GM23338 (cell line): ENCODE measurements around the gene L3MBTL1.

Source experiments
- CREB1 ChIP-seq: fragments of 250-450 bp; sonication (Bioruptor Pico); IDR thresholded peaks from 2 replicates; pipeline ENCODE4 v1.5.0; 2020; ENCODE audit warnings: low read depth, mild to moderate bottlenecking, moderate library complexity
- EZH2 ChIP-seq: fragments of 200-600 bp; sonication (generic); IDR thresholded peaks from one replicate; pipeline ENCODE4 v1.8.0; 2017; ENCODE audit warnings: antibody characterized with exemption, mild to moderate bottlenecking, low read depth; ENCODE audit not compliant: unreplicated experiment
- EZH2phosphoT487 ChIP-seq: fragments of 200-600 bp; sonication (generic); IDR thresholded peaks from one replicate; pipeline ENCODE4 v1.8.1; 2018; ENCODE audit warnings: antibody characterized with exemption; ENCODE audit not compliant: unreplicated experiment
- POLR2AphosphoS5 ChIP-seq: IDR thresholded peaks from 2 replicates; pipeline ENCODE4 v1.6.1; 2016; ENCODE audit warnings: antibody characterized with exemption, low read depth
- TF ChIP-seq, protein P1 (sequence below), 2 experiments: fragments of 200-600 bp in 1 of 2; sonication (generic) in 1 of 2; conservative IDR thresholded peaks; 2 replicates each; pipeline versions ENCODE4 v1.5.1 to v1.6.1; 2016 to 2017; ENCODE audit warnings: antibody characterized with exemption in 2 of 2, low read depth in 2 of 2, mild to moderate bottlenecking in 2 of 2, moderate library complexity in 1 of 2
- TF ChIP-seq, protein P2 (sequence below): IDR thresholded peaks from 2 replicates; pipeline ENCODE4 v1.6.1; 2016; ENCODE audit warnings: antibody characterized with exemption
- TF ChIP-seq, protein P3 (sequence below): IDR thresholded peaks from one replicate; pipeline ENCODE4 v1.6.1; 2018; ENCODE audit warnings: antibody characterized with exemption; ENCODE audit not compliant: unreplicated experiment
- TF ChIP-seq, protein P4 (sequence below): fragments of 250-450 bp; sonication (Bioruptor Pico); IDR thresholded peaks from 2 replicates; pipeline ENCODE4 v1.5.0; 2020; ENCODE audit warnings: mild to moderate bottlenecking, moderate library complexity

DNA sequence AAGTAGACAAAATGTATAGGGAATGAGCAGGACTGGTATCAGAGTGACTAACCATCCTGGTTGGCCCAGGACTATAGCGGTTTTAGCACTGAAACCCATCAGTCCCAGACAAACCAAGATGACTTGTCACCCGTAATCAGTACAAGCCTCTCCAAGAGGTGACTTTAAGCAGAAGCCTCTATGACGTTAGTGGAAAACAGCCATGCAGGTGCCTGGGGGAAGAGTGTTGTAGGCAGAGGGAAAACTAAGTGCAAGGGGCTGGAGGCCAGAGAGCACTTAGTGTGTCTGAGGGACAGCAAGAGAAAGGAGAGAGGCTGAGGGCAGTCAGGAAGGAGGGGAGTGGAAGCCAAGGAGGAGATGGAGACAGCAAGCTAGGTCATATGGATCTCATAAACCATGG is 53.5 kb downstream of the L3MBTL1 start:
- TF ChIP-seq, protein P1, sequence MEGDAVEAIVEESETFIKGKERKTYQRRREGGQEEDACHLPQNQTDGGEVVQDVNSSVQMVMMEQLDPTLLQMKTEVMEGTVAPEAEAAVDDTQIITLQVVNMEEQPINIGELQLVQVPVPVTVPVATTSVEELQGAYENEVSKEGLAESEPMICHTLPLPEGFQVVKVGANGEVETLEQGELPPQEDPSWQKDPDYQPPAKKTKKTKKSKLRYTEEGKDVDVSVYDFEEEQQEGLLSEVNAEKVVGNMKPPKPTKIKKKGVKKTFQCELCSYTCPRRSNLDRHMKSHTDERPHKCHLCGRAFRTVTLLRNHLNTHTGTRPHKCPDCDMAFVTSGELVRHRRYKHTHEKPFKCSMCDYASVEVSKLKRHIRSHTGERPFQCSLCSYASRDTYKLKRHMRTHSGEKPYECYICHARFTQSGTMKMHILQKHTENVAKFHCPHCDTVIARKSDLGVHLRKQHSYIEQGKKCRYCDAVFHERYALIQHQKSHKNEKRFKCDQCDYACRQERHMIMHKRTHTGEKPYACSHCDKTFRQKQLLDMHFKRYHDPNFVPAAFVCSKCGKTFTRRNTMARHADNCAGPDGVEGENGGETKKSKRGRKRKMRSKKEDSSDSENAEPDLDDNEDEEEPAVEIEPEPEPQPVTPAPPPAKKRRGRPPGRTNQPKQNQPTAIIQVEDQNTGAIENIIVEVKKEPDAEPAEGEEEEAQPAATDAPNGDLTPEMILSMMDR (conservative IDR thresholded peaks at IDR 0.05; ENCODE audit: low read depth in 2 of 2), result no peak
- TF ChIP-seq POLR2AphosphoS5 (no peak), CREB1 (CRISPR knock-in tag) (no peak), EZH2phosphoT487 (no peak), EZH2 (no peak)
- TF ChIP-seq, protein P2, sequence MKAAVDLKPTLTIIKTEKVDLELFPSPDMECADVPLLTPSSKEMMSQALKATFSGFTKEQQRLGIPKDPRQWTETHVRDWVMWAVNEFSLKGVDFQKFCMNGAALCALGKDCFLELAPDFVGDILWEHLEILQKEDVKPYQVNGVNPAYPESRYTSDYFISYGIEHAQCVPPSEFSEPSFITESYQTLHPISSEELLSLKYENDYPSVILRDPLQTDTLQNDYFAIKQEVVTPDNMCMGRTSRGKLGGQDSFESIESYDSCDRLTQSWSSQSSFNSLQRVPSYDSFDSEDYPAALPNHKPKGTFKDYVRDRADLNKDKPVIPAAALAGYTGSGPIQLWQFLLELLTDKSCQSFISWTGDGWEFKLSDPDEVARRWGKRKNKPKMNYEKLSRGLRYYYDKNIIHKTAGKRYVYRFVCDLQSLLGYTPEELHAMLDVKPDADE, result no peak
- TF ChIP-seq, protein P3, sequence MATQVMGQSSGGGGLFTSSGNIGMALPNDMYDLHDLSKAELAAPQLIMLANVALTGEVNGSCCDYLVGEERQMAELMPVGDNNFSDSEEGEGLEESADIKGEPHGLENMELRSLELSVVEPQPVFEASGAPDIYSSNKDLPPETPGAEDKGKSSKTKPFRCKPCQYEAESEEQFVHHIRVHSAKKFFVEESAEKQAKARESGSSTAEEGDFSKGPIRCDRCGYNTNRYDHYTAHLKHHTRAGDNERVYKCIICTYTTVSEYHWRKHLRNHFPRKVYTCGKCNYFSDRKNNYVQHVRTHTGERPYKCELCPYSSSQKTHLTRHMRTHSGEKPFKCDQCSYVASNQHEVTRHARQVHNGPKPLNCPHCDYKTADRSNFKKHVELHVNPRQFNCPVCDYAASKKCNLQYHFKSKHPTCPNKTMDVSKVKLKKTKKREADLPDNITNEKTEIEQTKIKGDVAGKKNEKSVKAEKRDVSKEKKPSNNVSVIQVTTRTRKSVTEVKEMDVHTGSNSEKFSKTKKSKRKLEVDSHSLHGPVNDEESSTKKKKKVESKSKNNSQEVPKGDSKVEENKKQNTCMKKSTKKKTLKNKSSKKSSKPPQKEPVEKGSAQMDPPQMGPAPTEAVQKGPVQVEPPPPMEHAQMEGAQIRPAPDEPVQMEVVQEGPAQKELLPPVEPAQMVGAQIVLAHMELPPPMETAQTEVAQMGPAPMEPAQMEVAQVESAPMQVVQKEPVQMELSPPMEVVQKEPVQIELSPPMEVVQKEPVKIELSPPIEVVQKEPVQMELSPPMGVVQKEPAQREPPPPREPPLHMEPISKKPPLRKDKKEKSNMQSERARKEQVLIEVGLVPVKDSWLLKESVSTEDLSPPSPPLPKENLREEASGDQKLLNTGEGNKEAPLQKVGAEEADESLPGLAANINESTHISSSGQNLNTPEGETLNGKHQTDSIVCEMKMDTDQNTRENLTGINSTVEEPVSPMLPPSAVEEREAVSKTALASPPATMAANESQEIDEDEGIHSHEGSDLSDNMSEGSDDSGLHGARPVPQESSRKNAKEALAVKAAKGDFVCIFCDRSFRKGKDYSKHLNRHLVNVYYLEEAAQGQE, result no peak
- TF ChIP-seq, protein P4, sequence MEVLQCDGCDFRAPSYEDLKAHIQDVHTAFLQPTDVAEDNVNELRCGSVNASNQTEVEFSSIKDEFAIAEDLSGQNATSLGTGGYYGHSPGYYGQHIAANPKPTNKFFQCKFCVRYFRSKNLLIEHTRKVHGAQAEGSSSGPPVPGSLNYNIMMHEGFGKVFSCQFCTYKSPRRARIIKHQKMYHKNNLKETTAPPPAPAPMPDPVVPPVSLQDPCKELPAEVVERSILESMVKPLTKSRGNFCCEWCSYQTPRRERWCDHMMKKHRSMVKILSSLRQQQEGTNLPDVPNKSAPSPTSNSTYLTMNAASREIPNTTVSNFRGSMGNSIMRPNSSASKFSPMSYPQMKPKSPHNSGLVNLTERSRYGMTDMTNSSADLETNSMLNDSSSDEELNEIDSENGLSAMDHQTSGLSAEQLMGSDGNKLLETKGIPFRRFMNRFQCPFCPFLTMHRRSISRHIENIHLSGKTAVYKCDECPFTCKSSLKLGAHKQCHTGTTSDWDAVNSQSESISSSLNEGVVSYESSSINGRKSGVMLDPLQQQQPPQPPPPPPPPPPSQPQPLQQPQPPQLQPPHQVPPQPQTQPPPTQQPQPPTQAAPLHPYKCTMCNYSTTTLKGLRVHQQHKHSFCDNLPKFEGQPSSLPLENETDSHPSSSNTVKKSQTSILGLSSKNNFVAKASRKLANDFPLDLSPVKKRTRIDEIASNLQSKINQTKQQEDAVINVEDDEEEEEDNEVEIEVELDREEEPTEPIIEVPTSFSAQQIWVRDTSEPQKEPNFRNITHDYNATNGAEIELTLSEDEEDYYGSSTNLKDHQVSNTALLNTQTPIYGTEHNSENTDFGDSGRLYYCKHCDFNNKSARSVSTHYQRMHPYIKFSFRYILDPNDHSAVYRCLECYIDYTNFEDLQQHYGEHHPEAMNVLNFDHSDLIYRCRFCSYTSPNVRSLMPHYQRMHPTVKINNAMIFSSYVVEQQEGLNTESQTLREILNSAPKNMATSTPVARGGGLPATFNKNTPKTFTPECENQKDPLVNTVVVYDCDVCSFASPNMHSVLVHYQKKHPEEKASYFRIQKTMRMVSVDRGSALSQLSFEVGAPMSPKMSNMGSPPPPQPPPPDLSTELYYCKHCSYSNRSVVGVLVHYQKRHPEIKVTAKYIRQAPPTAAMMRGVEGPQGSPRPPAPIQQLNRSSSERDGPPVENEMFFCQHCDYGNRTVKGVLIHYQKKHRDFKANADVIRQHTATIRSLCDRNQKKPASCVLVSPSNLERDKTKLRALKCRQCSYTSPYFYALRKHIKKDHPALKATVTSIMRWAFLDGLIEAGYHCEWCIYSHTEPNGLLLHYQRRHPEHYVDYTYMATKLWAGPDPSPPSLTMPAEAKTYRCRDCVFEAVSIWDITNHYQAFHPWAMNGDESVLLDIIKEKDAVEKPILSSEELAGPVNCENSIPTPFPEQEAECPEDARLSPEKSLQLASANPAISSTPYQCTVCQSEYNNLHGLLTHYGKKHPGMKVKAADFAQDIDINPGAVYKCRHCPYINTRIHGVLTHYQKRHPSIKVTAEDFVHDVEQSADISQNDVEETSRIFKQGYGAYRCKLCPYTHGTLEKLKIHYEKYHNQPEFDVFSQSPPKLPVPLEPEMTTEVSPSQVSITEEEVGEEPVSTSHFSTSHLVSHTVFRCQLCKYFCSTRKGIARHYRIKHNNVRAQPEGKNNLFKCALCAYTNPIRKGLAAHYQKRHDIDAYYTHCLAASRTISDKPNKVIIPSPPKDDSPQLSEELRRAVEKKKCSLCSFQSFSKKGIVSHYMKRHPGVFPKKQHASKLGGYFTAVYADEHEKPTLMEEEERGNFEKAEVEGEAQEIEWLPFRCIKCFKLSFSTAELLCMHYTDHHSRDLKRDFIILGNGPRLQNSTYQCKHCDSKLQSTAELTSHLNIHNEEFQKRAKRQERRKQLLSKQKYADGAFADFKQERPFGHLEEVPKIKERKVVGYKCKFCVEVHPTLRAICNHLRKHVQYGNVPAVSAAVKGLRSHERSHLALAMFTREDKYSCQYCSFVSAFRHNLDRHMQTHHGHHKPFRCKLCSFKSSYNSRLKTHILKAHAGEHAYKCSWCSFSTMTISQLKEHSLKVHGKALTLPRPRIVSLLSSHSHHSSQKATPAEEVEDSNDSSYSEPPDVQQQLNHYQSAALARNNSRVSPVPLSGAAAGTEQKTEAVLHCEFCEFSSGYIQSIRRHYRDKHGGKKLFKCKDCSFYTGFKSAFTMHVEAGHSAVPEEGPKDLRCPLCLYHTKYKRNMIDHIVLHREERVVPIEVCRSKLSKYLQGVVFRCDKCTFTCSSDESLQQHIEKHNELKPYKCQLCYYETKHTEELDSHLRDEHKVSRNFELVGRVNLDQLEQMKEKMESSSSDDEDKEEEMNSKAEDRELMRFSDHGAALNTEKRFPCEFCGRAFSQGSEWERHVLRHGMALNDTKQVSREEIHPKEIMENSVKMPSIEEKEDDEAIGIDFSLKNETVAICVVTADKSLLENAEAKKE (CRISPR knock-in tag), result no peak
